ENCODE measurements around the gene GPR55. TPM values are rescaled to one million over a fixed set of nuclear protein-coding genes. Genes with fewer than 3 reads are reported as not detected.

Gene GPR55
- total and polyA plus RNA-seq, 2 of the 4 experiments (the other 2 are of a cell fraction), result 0.03 TPM; not detected in 1

DNA sequence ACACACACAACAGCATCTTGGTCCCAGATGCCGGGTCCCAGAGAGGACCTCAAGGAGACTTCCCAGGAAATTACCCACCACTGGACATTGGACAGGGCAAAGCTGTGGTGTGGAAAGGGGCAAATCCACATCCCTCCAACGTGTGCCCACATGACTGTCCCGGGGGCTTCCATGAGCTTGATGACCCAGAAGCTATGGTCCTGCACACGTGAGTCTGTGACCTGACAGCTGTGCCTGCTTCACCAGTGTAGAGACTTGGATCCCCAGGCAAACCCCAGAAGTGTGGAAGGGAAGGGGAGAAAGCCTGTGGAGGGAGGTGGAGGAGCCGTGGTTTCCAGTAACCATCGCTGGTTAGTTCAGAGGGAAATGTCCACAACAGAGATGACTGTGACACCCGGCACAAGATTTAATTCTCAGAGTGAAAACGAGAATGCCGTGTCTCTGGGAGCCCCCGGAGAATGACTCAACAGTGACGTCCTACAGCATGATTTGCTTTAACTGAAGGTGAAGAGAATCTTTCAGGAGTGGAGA, 19.1 kb upstream of the GPR55 start:
- Histone ChIP-seq H3K23ac (ENCODE audit: low read depth, low read length) (no peak overlapping the region), H2BK15ac (ENCODE audit: low read depth, low read length) (no peak overlapping the region), H3K4me1 (ENCODE audit: control insufficient read depth, insufficient read depth, low read length) (no peaks in the 10 kb centered on the region), H3K9me3 (ENCODE audit: control insufficient read depth, insufficient read depth, low read length) (no peaks in the 10 kb centered on the region), H3K4ac (ENCODE audit: low read depth, low read length) (no peak overlapping the region), H3K14ac (replicated peaks; ENCODE audit: low read depth, low read length) (no peak overlapping the region), H2BK20ac (ENCODE audit: low read depth, low read length) (no peak overlapping the region), H3K18ac (ENCODE audit: low read depth, low read length) (no peak overlapping the region), H3K36me3 (ENCODE audit: control insufficient read depth, insufficient read depth, low read length) (no peaks in the 10 kb centered on the region), H4K8ac (ENCODE audit: low read depth in 2 of 2, low read length in 2 of 2) (no peak overlapping the region), H4K91ac (ENCODE audit: insufficient read depth, low read depth, low read length) (no peak overlapping the region), H3K56ac (ENCODE audit: extremely low read depth, insufficient read depth, low read length) (no peak overlapping the region), H3K4me3 (ENCODE audit: insufficient read depth, low read depth, low read length) (no peak overlapping the region), H2AK5ac (ENCODE audit: low read depth, low read length) (no peak overlapping the region), H3K79me1 (ENCODE audit: low read depth in 1 of 2, low read length in 2 of 2) (no peaks in the 10 kb centered on the region), H2BK120ac (ENCODE audit: low read depth, low read length) (no peak overlapping the region), H4K5ac (ENCODE audit: low read depth, low read length) (no peak overlapping the region), H2BK5ac (ENCODE audit: low read depth, low read length, poor library complexity, severe bottlenecking) (no peak overlapping the region), H2AFZ (replicated peaks; ENCODE audit: low read length, poor library complexity) (no peak overlapping the region), H3K9ac (ENCODE audit: low read depth, low read length) (no peak overlapping the region), H2AK9ac (replicated peaks; ENCODE audit: low read depth, low read length, poor library complexity) (no peak overlapping the region), H3K27ac (ENCODE audit: insufficient read depth, low read length) (no peak overlapping the region), H3K4me2 (ENCODE audit: low read depth, low read length) (no peak overlapping the region), H3K9me1 (ENCODE audit: insufficient read depth, low read length) (no peaks in the 10 kb centered on the region), H3K27me3 (ENCODE audit: control insufficient read depth, insufficient read depth, low read length) (peaks cover 20% of the 10 kb centered on the region), H4K20me1 (ENCODE audit: insufficient read depth, low read length) (no peaks in the 10 kb centered on the region)
- BruUV-seq (replicated peaks), result no TSS peak
- intact Hi-C loops (cut with micrococcal nuclease), result no loop called here
- ATAC-seq (ENCODE audit: low read depth) (no peak), DNase-seq (no peak)
- POLR2A ChIA-PET (ENCODE audit: unreplicated experiment), result no interaction called here
- CTCF ChIA-PET, result no interaction called here
- in situ Hi-C loops (cut with MboI; ENCODE audit: low sequenced_read_pairs), result no loop called here
- 92% methylated on average over 2 of the region's 11 CpGs; no CpG with 5 or more reads in 1 of the 2 experiments for WGBS, 2 experiments (ENCODE audit: extremely low coverage in 2 of 2, insufficient read length in 1 of 2)
- dilution Hi-C loops (cut with HindIII; ENCODE audit: low sequenced_read_pairs, unreplicated experiment), result no loop called here
- TF ChIP-seq, protein P1, sequence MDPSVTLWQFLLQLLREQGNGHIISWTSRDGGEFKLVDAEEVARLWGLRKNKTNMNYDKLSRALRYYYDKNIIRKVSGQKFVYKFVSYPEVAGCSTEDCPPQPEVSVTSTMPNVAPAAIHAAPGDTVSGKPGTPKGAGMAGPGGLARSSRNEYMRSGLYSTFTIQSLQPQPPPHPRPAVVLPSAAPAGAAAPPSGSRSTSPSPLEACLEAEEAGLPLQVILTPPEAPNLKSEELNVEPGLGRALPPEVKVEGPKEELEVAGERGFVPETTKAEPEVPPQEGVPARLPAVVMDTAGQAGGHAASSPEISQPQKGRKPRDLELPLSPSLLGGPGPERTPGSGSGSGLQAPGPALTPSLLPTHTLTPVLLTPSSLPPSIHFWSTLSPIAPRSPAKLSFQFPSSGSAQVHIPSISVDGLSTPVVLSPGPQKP (IDR thresholded peaks at IDR 0.05; ENCODE audit: borderline replicate concordance, low read depth, low read length), result no peak
- TF ChIP-seq CHD1 (IDR thresholded peaks at IDR 0.05; ENCODE audit: low read depth, low read length), result no peak
- no peak for TF ChIP-seq NFE2L2 (IDR thresholded peaks at IDR 0.05; ENCODE audit: low read depth, low read length)
- no peak for TF ChIP-seq RCOR1 (IDR thresholded peaks at IDR 0.05; ENCODE audit: insufficient replicate concordance, low read length)
- TF ChIP-seq POLR2A (IDR thresholded peaks at IDR 0.05; ENCODE audit: low read depth, low read length), result no peak
- TF ChIP-seq, protein P2, sequence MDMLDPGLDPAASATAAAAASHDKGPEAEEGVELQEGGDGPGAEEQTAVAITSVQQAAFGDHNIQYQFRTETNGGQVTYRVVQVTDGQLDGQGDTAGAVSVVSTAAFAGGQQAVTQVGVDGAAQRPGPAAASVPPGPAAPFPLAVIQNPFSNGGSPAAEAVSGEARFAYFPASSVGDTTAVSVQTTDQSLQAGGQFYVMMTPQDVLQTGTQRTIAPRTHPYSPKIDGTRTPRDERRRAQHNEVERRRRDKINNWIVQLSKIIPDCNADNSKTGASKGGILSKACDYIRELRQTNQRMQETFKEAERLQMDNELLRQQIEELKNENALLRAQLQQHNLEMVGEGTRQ (IDR thresholded peaks at IDR 0.05; ENCODE audit: low read depth, low read length), result no peak
- no peak for TF ChIP-seq MAZ (IDR thresholded peaks at IDR 0.05; ENCODE audit: borderline replicate concordance, low read depth, low read length)
- no peak for TF ChIP-seq RAD21 (IDR thresholded peaks at IDR 0.05; ENCODE audit: low read length)

Data from IMR-90 (cell line).